HG03457 (cell line): ENCODE results near the gene LMOD3.

ENCODE experiments used
- ATAC-seq: cut with Tn5 transposase; IDR thresholded peaks from one replicate; pipeline ENCODE4 v1.9.1; 2021; ENCODE audit warnings: moderate number of reproducible peaks; ENCODE audit not compliant: unreplicated experiment

LMOD3 gene

DNA sequence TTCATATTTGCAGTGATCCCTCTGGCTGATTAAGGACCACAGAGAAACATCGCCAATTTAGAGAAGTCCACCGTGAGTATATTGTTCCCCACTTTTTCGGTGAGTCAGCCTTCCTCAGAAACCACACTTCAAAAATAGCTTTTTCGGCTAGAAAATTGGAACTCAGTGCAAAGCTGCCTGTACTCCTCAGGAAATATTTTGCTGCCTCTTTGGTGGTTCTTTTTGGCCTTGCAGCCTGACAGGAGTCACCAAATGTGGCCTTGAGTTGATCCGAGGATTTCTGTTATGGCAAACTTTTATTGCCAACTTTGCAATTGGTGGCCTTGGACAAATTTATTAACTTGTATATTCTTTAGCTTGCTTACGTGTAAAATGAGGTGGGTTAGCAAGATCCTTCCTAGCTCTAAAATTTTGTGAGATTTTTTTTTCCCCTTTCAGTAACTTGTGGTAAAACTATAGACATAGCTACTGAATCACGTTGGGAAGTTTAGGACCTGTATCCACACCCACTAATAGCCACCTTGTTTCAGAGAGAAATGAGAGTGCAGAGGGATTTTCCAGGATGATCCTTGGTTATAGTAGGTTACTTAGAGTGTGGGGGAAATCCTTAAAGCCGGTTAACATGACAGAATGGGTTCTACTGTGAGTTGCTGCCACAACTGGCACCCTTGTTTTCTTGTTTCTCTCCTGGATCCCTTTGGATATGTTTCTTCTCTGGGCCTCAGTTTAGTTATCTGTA lies 27.8 kb downstream of the LMOD3 start:
- ATAC-seq: no peak

DNA sequence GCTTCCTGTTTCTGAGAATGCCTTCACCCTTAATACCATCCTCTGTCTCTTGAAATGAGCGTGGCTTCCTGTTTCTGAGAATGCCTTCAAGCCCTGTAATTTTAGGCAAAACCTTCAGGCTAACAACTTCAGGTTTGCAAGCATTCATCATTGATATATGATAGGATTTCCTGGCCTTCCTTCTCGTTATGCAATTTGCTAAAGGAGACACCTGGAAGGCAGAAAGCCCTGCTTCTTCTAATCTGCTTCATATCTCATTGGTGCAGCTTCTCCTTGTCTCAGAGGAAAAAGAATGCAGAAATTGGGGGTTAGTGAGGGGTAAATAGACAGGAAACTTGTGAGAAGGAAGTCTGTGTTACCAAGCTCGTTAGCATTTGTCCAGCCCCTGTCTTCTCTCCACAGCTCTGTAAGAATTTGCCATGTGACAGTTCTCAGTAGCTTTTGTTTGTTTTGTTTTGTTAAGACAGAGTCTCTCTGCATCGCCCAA lies 30.3 kb downstream of the LMOD3 start:
- ATAC-seq: peak; percentile 54

DNA sequence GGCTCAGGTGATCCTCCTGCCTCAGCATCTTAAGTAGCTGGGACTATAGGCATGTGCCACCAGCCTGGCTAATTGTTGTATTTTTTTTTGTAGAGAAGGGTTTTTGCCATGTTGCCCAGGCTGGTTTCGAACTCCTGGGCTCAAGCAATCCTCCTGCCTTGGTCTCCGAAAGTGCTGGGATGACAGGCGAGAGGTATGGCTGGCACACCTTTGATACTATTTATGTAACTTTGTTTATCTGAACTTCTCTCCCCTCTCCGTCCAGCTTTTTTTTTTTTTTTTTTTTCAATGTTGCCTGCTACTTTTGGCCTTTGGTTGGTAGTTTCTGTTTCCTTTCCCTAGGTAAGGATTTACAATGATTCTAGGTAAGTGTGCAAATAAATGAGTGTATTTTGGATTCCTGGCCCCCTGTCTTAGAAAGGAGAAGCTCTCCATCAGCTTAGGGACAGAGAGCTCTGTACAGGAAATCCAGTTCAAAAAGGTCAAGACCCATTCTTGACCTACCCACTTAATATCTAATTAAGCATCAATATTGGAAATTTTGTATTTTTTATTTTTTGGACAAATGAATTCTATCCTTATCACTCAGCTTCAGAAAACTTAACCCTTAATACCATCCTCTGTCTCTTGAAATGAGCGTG lies 30.9 kb downstream of the LMOD3 start:
- no peak for ATAC-seq

DNA sequence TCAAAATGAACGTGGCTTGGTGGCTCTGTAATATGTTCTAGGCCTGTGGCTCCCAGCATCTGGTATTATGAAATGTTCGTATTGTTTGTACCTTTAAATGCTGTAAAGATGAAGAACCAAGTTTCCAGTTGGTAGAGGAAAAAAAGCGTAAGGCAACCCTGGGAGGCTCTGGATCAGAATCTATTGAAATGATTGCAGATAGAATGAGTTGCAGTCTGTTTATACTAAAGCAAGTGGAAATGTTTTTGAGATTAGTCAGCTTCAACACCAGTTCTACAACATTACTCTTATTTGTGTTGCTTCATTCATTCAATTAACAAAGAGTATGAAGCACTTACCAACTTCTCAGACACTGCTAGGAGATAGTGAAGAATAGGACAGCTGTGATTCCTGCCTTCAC lies 32.4 kb downstream of the LMOD3 start:
- ATAC-seq: no peak

DNA sequence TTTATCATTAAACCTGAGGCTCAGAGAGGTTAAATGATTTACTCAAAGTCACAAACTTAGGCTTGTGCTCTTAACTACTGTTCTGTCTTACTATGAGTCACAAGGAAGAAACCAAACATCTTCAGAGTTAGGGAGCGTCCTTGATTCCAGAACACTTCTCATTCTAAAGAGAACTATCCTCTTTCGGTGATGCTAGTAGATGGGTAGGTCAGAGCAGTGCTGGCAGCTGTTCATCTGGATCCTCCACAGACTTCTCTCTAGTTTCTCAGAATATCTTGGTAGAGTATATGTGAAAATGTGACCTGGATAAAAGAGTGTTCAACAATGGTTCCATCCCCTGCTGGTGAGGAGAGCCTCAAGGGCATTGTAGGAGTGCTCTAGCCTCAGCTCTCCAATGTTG lies 34.3 kb downstream of the LMOD3 start:
- ATAC-seq: no peak

DNA sequence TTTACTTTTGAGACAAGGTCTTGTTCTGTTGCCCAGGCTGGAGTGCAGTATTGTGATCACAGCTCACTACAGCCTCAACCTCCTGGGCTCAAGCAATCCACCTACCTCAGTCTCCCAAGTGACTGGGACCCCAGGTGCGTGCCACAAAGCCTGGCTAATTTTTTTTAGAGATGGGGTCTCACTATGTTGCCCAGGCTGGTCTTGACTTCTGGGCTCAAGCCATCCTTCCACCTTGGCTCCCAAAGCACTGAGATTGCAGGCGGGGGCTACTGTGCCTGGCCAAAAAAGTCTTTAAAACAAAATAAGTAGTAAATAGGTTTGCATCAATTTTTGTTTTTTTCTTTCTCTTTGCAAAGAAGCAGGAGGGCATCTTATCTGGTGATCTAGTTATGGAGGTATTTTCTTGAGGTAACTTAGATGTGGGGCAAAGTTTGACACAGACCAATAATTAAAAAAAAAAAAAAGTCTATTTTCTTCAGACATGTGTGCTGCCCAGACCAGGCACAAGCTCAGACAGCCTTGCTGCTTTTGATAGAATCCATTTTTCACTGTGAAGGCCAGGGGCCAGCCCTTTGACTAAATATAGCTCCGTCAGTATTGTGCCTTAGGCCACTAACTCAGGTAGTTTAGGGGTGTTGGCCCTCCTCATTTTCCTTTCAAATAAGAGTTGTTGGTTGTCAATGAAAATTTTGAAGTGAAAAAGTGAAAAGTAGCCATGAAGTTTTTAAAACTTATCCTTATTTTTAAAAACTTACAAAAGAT lies 35.2 kb downstream of the LMOD3 start:
- no peak for ATAC-seq

DNA sequence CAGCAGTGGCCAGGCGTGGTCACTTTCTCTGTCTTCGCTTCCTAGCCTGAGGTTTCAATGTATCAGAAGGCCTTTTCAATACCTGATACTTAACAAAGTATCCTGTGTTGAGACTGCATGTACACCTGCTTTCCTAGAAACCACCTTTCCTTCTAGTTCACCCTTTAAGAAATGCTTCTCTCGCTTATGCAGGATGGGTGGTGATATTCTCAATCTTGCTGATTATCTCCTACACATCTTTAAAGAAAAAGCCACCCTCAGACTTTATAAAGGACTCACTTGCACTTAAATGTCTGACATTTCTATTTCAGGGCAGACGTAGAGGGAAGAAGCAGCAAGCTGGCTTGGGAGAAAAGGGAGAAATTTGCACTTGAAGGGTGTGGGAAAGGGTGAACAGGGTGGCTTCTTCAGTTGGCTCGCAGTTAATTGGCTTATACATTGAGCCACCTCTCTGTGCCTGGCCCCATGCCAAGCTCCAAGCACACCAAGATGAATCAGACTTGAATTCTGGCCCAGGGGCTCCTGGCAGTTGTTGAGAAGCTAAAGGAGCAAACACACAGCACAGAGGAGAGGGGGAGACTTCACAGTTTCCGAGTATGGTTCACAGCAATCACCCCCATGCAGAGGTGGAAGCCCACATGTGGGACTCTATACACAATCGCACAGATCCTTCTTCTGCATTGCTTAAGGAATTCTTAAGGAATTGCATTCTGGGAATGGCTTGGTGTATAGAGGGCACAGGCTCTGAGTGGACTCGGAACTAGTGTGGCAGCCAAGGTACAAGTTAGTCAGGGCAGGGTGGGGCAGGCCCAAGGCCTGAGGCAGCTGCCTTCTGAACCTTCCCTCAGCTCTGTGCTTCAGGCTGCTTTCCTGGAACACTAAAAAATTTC lies 36.3 kb downstream of the LMOD3 start:
- no peak for ATAC-seq

DNA sequence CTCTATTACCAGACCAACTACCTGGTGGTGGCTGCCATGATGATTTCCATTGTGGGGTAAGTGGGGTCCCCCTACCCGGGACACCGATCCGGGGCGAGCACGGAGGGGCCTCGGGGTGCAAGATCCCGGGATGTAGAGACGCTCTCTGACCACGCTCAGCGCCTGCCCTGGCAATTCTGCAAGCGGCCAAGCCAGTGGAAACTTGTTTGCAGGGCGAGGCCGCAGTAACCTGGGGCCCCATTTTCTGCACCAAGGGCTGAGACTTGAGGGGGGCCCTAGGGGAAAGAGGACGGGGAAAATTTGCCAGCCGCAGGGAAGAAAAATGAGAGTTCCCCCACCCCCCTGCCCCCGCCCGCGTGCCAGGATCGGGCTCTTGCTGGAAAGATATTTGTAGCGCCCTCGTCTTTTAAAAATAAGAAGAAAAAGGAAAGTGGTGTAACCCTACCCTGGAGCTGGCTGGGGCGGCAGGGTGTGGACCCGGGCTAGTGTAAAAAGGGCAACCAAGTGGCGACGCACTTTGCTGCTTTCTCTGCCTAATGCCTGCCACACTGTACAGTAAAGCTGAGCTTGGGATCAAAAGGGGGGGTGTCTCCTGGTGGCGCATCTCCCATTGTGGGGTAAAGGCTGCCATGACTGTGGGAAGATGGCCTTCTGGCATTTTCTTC lies 37.1 kb downstream of the LMOD3 start:
- no peak for ATAC-seq

DNA sequence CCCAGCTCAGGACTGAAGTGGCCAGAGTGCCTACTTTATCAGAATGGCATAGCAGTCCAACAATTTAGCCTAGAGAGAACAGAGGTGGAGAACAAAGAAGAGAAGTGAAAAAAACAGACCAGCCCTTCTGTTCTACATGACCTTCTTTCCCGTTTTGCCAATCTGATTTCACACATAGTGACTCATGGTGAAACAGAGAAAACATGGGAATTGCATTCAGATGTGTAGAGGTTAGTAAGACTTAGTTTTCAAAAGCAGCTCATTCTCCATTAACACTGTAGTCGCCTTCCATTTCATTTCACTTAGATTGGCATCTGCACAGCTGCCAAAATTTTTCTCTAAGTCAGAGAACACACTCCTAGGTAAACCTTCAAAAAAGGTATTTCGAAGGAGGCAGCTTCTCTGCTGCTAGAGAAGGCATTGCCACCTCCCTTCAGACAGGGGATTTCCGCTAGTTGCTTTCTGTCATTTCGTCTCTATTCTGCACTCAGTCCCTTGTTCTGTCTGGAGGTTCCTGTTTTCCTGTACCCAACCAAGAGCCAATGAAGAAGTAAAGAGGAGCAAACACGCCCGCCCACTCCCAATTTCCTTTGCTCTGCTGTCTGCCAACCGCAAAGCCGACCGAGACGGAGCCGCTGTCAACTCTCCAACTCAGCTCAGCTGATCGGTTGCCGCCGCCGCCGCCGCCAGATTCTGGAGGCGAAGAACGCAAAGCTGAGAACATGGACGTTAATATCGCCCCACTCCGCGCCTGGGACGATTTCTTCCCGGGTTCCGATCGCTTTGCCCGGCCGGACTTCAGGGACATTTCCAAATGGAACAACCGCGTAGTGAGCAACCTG lies 37.8 kb downstream of the LMOD3 start, which contains the start of gene ARL6IP5:
TSS of gene ARL6IP5 (plus strand) at position 612 of the 842 bp plus-strand sequence. CDS start at position 723, 111 bp downstream.
- peak; percentile 40 for ATAC-seq

DNA sequence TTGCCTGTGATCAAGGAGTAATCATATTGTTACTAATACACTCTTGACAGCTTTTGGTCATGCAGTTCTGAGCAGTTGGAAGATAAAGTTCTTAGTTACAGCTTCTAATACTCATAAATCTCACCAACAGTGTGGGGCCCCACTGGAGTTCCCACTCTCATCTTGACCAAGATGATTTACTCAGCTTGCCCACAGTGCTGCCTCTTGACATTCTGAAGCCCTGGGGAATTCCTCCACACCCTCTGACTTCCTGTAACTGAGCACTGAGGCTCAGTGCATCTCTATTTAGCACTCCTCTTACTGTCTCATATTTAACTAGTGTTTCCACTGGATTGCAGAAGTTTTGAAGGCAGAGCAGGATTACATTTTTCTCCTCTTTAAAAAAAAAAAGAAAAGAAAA lies 39.6 kb downstream of the LMOD3 start:
- ATAC-seq: peak; percentile 64

DNA sequence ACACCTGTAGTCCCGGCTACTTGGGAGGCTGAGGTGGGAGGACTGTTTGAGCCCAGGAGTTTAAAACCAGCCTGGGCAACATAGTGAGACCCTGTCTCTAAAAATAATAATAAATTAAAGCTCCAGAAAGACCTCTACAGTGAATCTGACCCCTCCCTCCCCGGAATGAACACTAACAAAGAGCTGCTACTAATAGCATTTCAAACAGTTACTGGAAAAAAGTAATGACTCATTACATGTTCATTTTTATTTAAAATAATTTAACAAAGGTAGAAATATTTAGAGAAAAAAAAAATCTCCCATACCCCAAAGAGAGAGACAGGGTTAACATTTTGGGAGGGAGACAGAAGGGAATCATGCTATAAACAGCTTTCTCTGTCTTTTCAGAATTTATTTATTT lies 40.0 kb downstream of the LMOD3 start:
- no peak for ATAC-seq

DNA sequence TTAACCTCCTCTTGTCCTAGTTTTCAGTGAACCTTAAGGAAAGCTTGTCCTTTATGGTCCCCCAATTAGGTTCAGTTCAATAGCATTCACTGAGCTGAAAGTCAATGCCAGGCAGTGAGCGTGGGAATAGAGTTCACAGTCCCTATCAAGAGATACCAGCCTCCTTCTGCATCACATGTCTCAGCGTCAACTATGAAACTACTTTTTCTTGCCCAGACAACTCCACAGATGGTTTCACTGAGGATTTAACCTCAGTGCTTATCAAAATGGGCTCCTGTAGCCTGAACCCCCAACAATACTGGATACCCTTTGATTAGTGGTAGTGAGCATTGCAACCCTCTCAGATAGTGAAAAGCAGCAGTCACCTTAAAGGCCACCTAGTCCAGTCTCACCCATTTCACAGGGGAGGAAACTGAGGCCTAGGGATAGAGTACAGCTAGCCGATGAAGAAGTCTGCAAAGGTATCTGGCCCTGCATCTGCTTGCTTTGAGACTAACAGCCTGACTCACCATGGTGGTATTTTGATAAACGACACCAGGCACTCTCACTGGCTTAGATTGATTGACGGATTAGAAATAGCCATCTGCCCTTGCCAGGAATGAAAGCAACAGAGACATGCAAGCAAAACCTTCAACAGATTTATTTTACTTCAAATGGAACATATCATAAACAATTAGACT lies 40.7 kb downstream of the LMOD3 start:
- no peak for ATAC-seq

DNA sequence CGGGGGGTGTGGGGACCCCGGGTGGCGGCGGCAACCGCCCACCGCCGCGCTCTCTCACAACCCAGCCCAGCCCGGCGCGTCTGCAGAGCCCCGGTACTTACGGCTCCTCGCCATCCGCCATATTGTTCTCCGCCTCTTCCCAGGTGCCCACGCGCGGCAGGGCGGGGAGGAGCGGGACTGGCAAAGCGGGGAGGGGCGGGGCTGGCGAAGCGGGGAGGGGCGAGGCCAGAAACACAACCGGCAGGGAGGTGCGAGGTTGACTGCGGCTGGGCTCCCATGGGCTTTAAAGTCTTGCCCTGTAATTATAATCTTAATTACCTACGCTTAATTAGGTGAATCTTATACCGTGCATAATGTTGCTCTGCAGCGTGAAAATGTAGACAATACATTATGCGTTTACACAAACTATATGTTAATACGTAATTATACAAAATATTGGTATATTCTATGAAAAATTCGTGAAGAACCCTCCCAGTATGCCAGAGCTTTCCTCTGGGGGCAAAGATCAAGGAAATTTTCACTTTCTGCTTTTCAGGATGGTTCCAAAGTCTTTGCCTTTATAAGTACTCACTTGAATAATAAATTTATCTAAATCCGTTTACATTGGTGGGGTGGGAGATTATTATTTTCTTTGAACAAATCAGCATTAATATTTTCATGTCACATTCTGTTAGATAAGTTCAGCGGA lies 42.0 kb downstream of the LMOD3 start, which contains the start of gene UBA3:
TSS of gene UBA3 (minus strand) at position 133 of the 688 bp plus-strand sequence. CDS start at position 121, 12 bp downstream.
- ATAC-seq: peak; percentile 33

DNA sequence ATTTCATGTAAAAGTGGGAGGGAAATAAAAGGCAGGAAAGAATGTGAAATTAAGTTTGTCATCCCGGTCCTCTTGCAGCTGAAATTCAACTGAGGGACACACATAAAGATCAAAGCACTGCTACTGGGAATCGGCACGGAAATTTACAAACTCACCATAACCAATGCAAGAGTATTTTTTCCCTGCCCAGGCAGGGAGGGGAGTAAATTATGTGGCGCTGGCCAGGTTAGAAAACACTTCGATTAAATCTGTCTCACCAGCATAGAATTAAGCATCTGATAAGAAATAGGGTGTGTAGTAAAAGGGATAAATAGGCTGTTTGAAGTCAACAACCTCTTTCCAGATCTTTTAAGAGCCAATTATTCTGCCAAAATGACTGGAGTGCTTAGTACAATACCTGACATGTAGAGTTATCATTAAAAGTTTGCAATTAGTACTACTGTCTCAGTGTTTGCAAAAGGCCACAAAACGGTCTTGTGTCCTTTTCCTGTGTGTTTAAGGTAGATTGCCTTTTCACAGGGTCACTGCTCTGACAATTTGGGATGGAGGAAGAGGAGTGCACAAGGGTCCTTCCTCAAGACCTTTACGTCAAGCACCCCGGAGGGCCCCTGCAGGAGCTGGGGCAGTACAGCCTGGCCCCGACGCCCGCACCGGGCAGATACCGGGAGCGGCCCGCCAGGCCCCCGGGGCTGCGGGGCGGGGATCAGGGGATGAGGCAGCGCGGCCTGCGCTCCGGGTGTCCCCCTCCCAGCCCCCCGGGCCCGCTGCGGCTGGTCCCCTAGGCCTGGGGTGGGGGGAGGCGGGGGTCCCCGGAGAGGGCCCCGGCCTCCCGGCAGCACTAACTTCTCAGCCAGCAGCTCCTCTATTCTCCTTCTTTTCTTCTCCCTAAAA lies 42.9 kb downstream of the LMOD3 start:
- no peak for ATAC-seq

DNA sequence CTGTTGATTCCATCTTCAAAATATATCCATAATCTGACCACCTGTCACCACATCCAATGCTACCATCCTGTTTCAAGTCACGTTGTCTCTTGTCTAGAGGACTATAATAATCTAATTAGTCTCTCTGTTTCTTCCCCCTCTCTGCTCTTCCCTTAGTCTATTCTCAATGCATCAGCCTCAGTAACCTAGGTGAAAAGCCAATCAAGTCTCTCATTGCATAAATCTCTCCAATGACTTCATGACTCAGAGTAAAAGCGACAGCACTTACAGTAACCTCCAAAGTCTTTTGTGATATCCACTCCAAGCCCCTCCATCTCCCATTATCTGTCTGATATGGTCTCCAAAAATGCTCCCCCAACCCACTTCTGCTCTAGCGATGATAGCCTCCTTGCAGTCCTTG lies 49.5 kb downstream of the LMOD3 start:
- ATAC-seq: no peak

DNA sequence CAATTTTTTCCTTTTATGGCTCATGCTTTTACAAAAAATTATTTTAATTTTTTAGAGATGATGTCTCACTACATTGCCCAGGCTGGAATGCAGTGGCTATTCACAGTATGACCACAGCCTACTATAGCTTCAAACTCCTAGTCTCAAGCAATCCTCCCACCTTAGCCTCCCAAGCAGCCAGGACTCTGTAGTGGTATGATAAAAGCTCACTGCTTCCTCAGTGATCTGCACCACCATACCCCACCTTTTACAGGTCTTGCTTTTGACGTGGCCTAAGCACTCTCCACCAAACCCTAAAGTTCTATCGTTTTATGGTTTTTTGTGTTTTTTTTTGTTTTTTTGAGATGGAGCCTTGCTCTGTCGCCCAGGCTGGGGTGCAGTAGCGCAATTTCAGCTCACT lies 56.3 kb downstream of the LMOD3 start:
- no peak for ATAC-seq
